ENCODE data around the gene PIH1D1. TPM values are rescaled to one million over a fixed set of nuclear protein-coding genes. Genes with fewer than 3 reads are reported as not detected.

The PIH1D1 gene
- total RNA-seq, 4 donors from 2014 or later: 79.6 to 144 (median 118) TPM

GRCh38 chr19:49431330-49431749 is 20.3 kb downstream of the PIH1D1 start:
- intact Hi-C loops (cut with DNase I; ENCODE audit: low total_unique reads): no loop called here
- no peak overlapping the region for H3K4me3 ChIP-seq (ENCODE audit: low read depth, poor library complexity, severe bottlenecking)
- no peak for DNase-seq (ENCODE audit: low spot score in 2 of 2)
- TF ChIP-seq CTCF (IDR thresholded peaks at IDR 0.05) (no peak), POLR2A (IDR thresholded peaks at IDR 0.05) (no peak)
- WGBS, 2 donors: 44 to 58% methylated on average over 28 to 29 of the region's 29 CpGs

GRCh38 chr19:49430678-49431329 is 20.8 kb downstream of the PIH1D1 start:
- 72% methylated on average over 28 of the region's 28 CpGs for WGBS, 2 donors
- DNase-seq (ENCODE audit: low spot score in 2 of 2): no peak
- intact Hi-C loops (cut with DNase I; ENCODE audit: low total_unique reads): no loop called here
- H3K4me3 ChIP-seq (ENCODE audit: low read depth, poor library complexity, severe bottlenecking): no peak overlapping the region
- TF ChIP-seq POLR2A (IDR thresholded peaks at IDR 0.05): no peak

GRCh38 chr19:49430172-49430677 is 21.4 kb downstream of the PIH1D1 start:
- 77 to 84% methylated on average over 9 of the region's 9 CpGs for WGBS, 2 donors
- intact Hi-C loops (cut with DNase I; ENCODE audit: low total_unique reads): no loop called here
- DNase-seq (ENCODE audit: low spot score in 2 of 2): no peak
- no peak overlapping the region for H3K4me3 ChIP-seq (ENCODE audit: low read depth, poor library complexity, severe bottlenecking)
- TF ChIP-seq CTCF (IDR thresholded peaks at IDR 0.05): no peak
- TF ChIP-seq POLR2A (IDR thresholded peaks at IDR 0.05): no peak

GRCh38 chr19:49428547-49429451 is 22.8 kb downstream of the PIH1D1 start:
- TF ChIP-seq CTCF (IDR thresholded peaks at IDR 0.05): no peak
- TF ChIP-seq POLR2A (IDR thresholded peaks at IDR 0.05): no peak
- H3K4me3 ChIP-seq (ENCODE audit: low read depth, poor library complexity, severe bottlenecking): no peak overlapping the region
- DNase-seq (ENCODE audit: low spot score in 2 of 2): no peak
- intact Hi-C loops (cut with DNase I; ENCODE audit: low total_unique reads): no loop called here
- 19 to 20% methylated on average over 27 to 29 of the region's 29 CpGs for WGBS, 2 donors

- intact Hi-C loops (cut with DNase I; ENCODE audit: low total_unique reads): no loop called here
- no peak overlapping the region for H3K4me3 ChIP-seq (ENCODE audit: low read depth, poor library complexity, severe bottlenecking)
- no peak for DNase-seq (ENCODE audit: low spot score in 2 of 2)
- WGBS, 2 donors: 0 to 2% methylated on average over 37 to 44 of the region's 45 CpGs
- TF ChIP-seq CTCF (IDR thresholded peaks at IDR 0.05): no peak
- no peak for TF ChIP-seq POLR2A (IDR thresholded peaks at IDR 0.05)
Measured at GRCh38 chr19:49427855-49428546, 23.6 kb downstream of the PIH1D1 start.

- no peak for DNase-seq (ENCODE audit: low spot score in 2 of 2)
- no peak for TF ChIP-seq POLR2A (IDR thresholded peaks at IDR 0.05)
- TF ChIP-seq CTCF (IDR thresholded peaks at IDR 0.05): no peak
Measured at GRCh38 chr19:49427339-49427738, 24.3 kb downstream of the PIH1D1 start.

More at GRCh38 chr19:49427339-49427738, 24.3 kb downstream of the PIH1D1 start:
- WGBS, 2 donors: 52 to 59% methylated on average over 12 of the region's 12 CpGs
- intact Hi-C loops (cut with DNase I; ENCODE audit: low total_unique reads): no loop called here
- H3K4me3 ChIP-seq (ENCODE audit: low read depth, poor library complexity, severe bottlenecking): no peak overlapping the region
